Measurements from ENCODE around the gene IGDCC3. TPM values are rescaled to one million over a fixed set of nuclear protein-coding genes. Genes with fewer than 3 reads are reported as not detected.
A peak's percentile ranks its signal among the peaks of the same experiment; 100 is the strongest.

IGDCC3 gene
- polyA plus RNA-seq, 1 donor (not counting 4 experiments of a cell fraction or from before 2014, with no cell fraction given), result not detected

GRCh38 chr15:65286704-65287519 is 90.9 kb downstream of the IGDCC3 start, which contains the start of gene PARP16:
TSS of gene PARP16 (minus strand) at chr15:65286883. CDS start at chr15:65286426, 457 bp downstream.
- Histone ChIP-seq H3K4me1 (ENCODE audit: control insufficient read depth, extremely low read depth, insufficient read depth, low read length) (peaks cover 9% of the 10 kb centered on the region), H3K27me3 (ENCODE audit: control insufficient read depth, extremely low read depth, insufficient read depth, low read length) (no peaks in the 10 kb centered on the region), H3K4me3 (ENCODE audit: control insufficient read depth in 2 of 3, extremely low read depth in 1 of 3, insufficient read depth in 2 of 3, low read depth in 1 of 3, low read length in 3 of 3) (peak within 1 kb of the TSS; percentile 51 to 74 (median 69)), H3K9ac (ENCODE audit: control insufficient read depth, extremely low read depth, insufficient read depth, low read length) (peak within 1 kb of the TSS; percentile 72), H2AFZ (ENCODE audit: control insufficient read depth, low read length) (peak within 1 kb of the TSS; percentile 93), H3K9me1 (ENCODE audit: control insufficient read depth, extremely low read depth, insufficient read depth, low read length) (no peaks in the 10 kb centered on the region), H3K4me2 (ENCODE audit: control insufficient read depth, extremely low read depth, insufficient read depth, low read depth, low read length) (peak within 1 kb of the TSS; percentile 86), H3K36me3 (ENCODE audit: control insufficient read depth in 2 of 2, extremely low read depth in 1 of 2, insufficient read depth in 2 of 2, low read length in 2 of 2) (no peaks in the 10 kb centered on the region), H4K20me1 (ENCODE audit: control insufficient read depth, extremely low read depth, insufficient read depth, low read length) (no peaks in the 10 kb centered on the region), H3K27ac (ENCODE audit: control insufficient read depth, insufficient read depth, low read length) (peak within 1 kb of the TSS; percentile 52), H3K79me2 (ENCODE audit: control insufficient read depth, insufficient read depth, low read length) (no peaks in the 10 kb centered on the region), H3K9me3 (ENCODE audit: control insufficient read depth, low read depth, low read length) (no peaks in the 10 kb centered on the region)
- dilution Hi-C loops (cut with MboI; ENCODE audit: extremely low pct_ligation_motif_present, low sequenced_read_pairs), result no loop called here
- DNase-seq (ENCODE audit: low read depth, low spot score) (no peak), FAIRE-seq (no peak)
- TF ChIP-seq CTCF (optimal IDR thresholded peaks at IDR 0.05 in 1 of 3, IDR thresholded peaks at IDR 0.05 in 1 of 3, conservative IDR thresholded peaks at IDR 0.05 in 1 of 3; ENCODE audit: extremely low read depth in 1 of 3, insufficient read depth in 2 of 3, low read length in 3 of 3) (peak in 2 of 3 experiments; percentile 20 to 61), EZH2 (IDR thresholded peaks at IDR 0.05; ENCODE audit: low read length) (no peak)

- Histone ChIP-seq H3K9ac (ENCODE audit: control insufficient read depth, extremely low read depth, insufficient read depth, low read length) (peak overlapping the region; percentile 72), H3K36me3 (ENCODE audit: control insufficient read depth in 2 of 2, extremely low read depth in 1 of 2, insufficient read depth in 2 of 2, low read length in 2 of 2) (no peaks in the 10 kb centered on the region), H2AFZ (ENCODE audit: control insufficient read depth, low read length) (peak overlapping the region; percentile 92), H3K27me3 (ENCODE audit: control insufficient read depth, extremely low read depth, insufficient read depth, low read length) (no peaks in the 10 kb centered on the region), H3K9me3 (ENCODE audit: control insufficient read depth, low read depth, low read length) (no peaks in the 10 kb centered on the region), H3K4me2 (ENCODE audit: control insufficient read depth, extremely low read depth, insufficient read depth, low read depth, low read length) (peak overlapping the region; percentile 86), H3K79me2 (ENCODE audit: control insufficient read depth, insufficient read depth, low read length) (no peaks in the 10 kb centered on the region), H3K9me1 (ENCODE audit: control insufficient read depth, extremely low read depth, insufficient read depth, low read length) (no peaks in the 10 kb centered on the region), H3K4me1 (ENCODE audit: control insufficient read depth, extremely low read depth, insufficient read depth, low read length) (peaks cover 9% of the 10 kb centered on the region), H4K20me1 (ENCODE audit: control insufficient read depth, extremely low read depth, insufficient read depth, low read length) (no peaks in the 10 kb centered on the region), H3K4me3 (ENCODE audit: control insufficient read depth in 2 of 3, extremely low read depth in 1 of 3, insufficient read depth in 2 of 3, low read depth in 1 of 3, low read length in 3 of 3) (peak overlapping the region; percentile 51 to 74 (median 69)), H3K27ac (ENCODE audit: control insufficient read depth, insufficient read depth, low read length) (peak overlapping the region; percentile 52)
- TF ChIP-seq CTCF (optimal IDR thresholded peaks at IDR 0.05 in 1 of 3, IDR thresholded peaks at IDR 0.05 in 1 of 3, conservative IDR thresholded peaks at IDR 0.05 in 1 of 3; ENCODE audit: extremely low read depth in 1 of 3, insufficient read depth in 2 of 3, low read length in 3 of 3) (no peak), EZH2 (IDR thresholded peaks at IDR 0.05; ENCODE audit: low read length) (no peak)
- dilution Hi-C loops (cut with MboI; ENCODE audit: extremely low pct_ligation_motif_present, low sequenced_read_pairs), result no loop called here
- no peak for DNase-seq (ENCODE audit: low read depth, low spot score)
- no peak for FAIRE-seq
These were observed 91.6 kb downstream of the IGDCC3 start for GRCh38 chr15:65286069-65286703.

Data from keratinocyte (primary cell).